ENCODE measurements around the gene KCNQ1. TPM values are rescaled to one million over a fixed set of nuclear protein-coding genes. Genes with fewer than 3 reads are reported as not detected.

KCNQ1 gene
- total and polyA plus RNA-seq, 2 of the 13 experiments (the other 11 are each of a cell fraction or from before 2014, with no cell fraction given) = 0.02 to 0.08 TPM

- H3K27ac ChIP-seq (ENCODE audit: extremely low read length, insufficient read depth, low read length) = no peak overlapping the region
- CTCF ChIA-PET (ENCODE audit: low intra/inter-chr PET ratio, low total read pairs) = no interaction called here
Measured at GRCh38 chr11:2741006-2741376, 296.2 kb downstream of the KCNQ1 start.

More at GRCh38 chr11:2741006-2741376, 296.2 kb downstream of the KCNQ1 start:
- ATAC-seq = peak; percentile 58
- no peaks in the 10 kb centered on the region for H4K20me1 ChIP-seq (ENCODE audit: insufficient read depth, low read length)
- no TSS peak for BruUV-seq (replicated peaks)
- WGBS (ENCODE audit: low lambda C conversion rate) = 37% methylated on average over 5 of the region's 7 CpGs
- no peaks in the 10 kb centered on the region for H3K9me3 ChIP-seq (ENCODE audit: low read length)
- in situ Hi-C loops (cut with HindIII; ENCODE audit: extremely low pct_ligation_motif_present, low pct_unique_long_range_greater_than_20kb) = loop anchor here (25.0 kb wide), 1 partner anchor 529 kb away; no protein-coding TSS in a partner anchor
- peak overlapping the region; percentile 16 to 40 (median 24); a peak in 2 of 6 replicates for H3K4me3 ChIP-seq (replicated peaks in 1 of 3; ENCODE audit: insufficient read depth in 1 of 3, low read depth in 2 of 3, low read length in 3 of 3)
- peaks cover 10 to 38% of the 10 kb centered on the region in 2 experiments; a peak in 4 of 5 replicates for H3K27me3 ChIP-seq (ENCODE audit: control insufficient read depth in 1 of 2, insufficient read depth in 2 of 2, low read length in 2 of 2)
- peak overlapping the region; percentile 70 for H3K4me2 ChIP-seq (ENCODE audit: low read depth, low read length)
- H3K79me2 ChIP-seq (ENCODE audit: insufficient read depth, low read length) = no peaks in the 10 kb centered on the region
- intact Hi-C loops (cut with micrococcal nuclease; ENCODE audit: unreplicated experiment) = no loop called here
- no peak for FAIRE-seq
- TF ChIP-seq ZNF333 (CRISPR knock-in tag; IDR thresholded peaks at IDR 0.05; ENCODE audit: borderline replicate concordance) (no peak), MATR3 (CRISPR knock-in tag; IDR thresholded peaks at IDR 0.05) (no peak), TEAD3 (CRISPR knock-in tag; optimal IDR thresholded peaks at IDR 0.05; ENCODE audit: borderline replicate concordance) (no peak), ZNF883 (CRISPR knock-in tag; IDR thresholded peaks at IDR 0.05; ENCODE audit: not compliant biosample characterization) (no peak), ZNF12 (CRISPR knock-in tag; IDR thresholded peaks at IDR 0.05) (no peak), ZEB1 (IDR thresholded peaks at IDR 0.05; ENCODE audit: insufficient replicate concordance, low read depth) (no peak), CEBPB (IDR thresholded peaks at IDR 0.05; ENCODE audit: borderline replicate concordance, low read depth, low read length) (no peak), TCF7 (IDR thresholded peaks at IDR 0.05; ENCODE audit: low read depth) (no peak), NFE2L2 (IDR thresholded peaks at IDR 0.05; ENCODE audit: low read length) (no peak), PAWR (CRISPR knock-in tag; IDR thresholded peaks at IDR 0.05; ENCODE audit: borderline replicate concordance) (no peak), PAX8 (CRISPR knock-in tag; IDR thresholded peaks at IDR 0.05; ENCODE audit: borderline replicate concordance) (no peak), SNAPC2 (CRISPR knock-in tag; IDR thresholded peaks at IDR 0.05) (no peak), CBX1 (IDR thresholded peaks at IDR 0.05; ENCODE audit: low read depth) (no peak), ZNF605 (CRISPR knock-in tag; IDR thresholded peaks at IDR 0.05) (no peak), ZSCAN30 (CRISPR knock-in tag; IDR thresholded peaks at IDR 0.05) (no peak)
- TF ChIP-seq, protein P1, sequence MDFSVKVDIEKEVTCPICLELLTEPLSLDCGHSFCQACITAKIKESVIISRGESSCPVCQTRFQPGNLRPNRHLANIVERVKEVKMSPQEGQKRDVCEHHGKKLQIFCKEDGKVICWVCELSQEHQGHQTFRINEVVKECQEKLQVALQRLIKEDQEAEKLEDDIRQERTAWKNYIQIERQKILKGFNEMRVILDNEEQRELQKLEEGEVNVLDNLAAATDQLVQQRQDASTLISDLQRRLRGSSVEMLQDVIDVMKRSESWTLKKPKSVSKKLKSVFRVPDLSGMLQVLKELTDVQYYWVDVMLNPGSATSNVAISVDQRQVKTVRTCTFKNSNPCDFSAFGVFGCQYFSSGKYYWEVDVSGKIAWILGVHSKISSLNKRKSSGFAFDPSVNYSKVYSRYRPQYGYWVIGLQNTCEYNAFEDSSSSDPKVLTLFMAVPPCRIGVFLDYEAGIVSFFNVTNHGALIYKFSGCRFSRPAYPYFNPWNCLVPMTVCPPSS (IDR thresholded peaks at IDR 0.05) = no peak
- TF ChIP-seq, protein P2, sequence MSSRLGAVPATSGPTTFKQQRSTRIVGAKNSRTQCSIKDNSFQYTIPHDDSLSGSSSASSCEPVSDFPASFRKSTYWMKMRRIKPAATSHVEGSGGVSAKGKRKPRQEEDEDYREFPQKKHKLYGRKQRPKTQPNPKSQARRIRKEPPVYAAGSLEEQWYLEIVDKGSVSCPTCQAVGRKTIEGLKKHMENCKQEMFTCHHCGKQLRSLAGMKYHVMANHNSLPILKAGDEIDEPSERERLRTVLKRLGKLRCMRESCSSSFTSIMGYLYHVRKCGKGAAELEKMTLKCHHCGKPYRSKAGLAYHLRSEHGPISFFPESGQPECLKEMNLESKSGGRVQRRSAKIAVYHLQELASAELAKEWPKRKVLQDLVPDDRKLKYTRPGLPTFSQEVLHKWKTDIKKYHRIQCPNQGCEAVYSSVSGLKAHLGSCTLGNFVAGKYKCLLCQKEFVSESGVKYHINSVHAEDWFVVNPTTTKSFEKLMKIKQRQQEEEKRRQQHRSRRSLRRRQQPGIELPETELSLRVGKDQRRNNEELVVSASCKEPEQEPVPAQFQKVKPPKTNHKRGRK (CRISPR knock-in tag; IDR thresholded peaks at IDR 0.05) = no peak
- TF ChIP-seq, protein P3, sequence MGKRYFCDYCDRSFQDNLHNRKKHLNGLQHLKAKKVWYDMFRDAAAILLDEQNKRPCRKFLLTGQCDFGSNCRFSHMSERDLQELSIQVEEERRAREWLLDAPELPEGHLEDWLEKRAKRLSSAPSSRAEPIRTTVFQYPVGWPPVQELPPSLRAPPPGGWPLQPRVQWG (CRISPR knock-in tag; IDR thresholded peaks at IDR 0.05; ENCODE audit: borderline replicate concordance, low read depth) = no peak
- TF ChIP-seq, protein P4, sequence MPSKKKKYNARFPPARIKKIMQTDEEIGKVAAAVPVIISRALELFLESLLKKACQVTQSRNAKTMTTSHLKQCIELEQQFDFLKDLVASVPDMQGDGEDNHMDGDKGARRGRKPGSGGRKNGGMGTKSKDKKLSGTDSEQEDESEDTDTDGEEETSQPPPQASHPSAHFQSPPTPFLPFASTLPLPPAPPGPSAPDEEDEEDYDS (CRISPR knock-in tag; IDR thresholded peaks at IDR 0.05) = no peak
- TF ChIP-seq, protein P5, sequence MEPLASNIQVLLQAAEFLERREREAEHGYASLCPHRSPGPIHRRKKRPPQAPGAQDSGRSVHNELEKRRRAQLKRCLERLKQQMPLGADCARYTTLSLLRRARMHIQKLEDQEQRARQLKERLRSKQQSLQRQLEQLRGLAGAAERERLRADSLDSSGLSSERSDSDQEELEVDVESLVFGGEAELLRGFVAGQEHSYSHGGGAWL (CRISPR knock-in tag; IDR thresholded peaks at IDR 0.05) = no peak
- 0 out of 2 replicates have a peak overlapping the region, but pooled peaks have one; percentile 10 for H3K9ac ChIP-seq (ENCODE audit: insufficient read depth, low read depth, low read length)
- peaks cover 61% of the 10 kb centered on the region for H3K4me1 ChIP-seq (ENCODE audit: insufficient read depth, low read length)
- H2AFZ ChIP-seq (ENCODE audit: low read length) = no peak overlapping the region
- POLR2A ChIA-PET = interaction anchor here (1.0 to 4.8 kb wide), 6 partner anchors 9 to 73 kb away, joined by 3 to 90 read pairs (median 16); partner anchors contain the start of gene KCNQ1OT1
- DNase-seq (ENCODE audit: low spot score) = no peak
- H3K36me3 ChIP-seq (replicated peaks in 1 of 2; ENCODE audit: control insufficient read depth in 1 of 2, insufficient read depth in 2 of 2, low read length in 2 of 2) = no peaks in the 10 kb centered on the region

Data from HepG2 (cell line).